Epithelial cell of proximal tubule (primary cell): ENCODE results near the gene SFXN3. TPM values are rescaled to one million over a fixed set of nuclear protein-coding genes. Genes with fewer than 3 reads are reported as not detected.
A peak's percentile ranks its signal among the peaks of the same experiment; 100 is the strongest.

Source experiments
- DNase-seq: peaks from one replicate; pipeline ENCODE4 v3.0.0-alpha.2; 2011; ENCODE audit warnings: low read depth
- H3K4me3 ChIP-seq: 2 replicates; pipeline ENCODE4 v1.5.1; 2011; ENCODE audit warnings: low read depth, mild to moderate bottlenecking, low read length
- CTCF ChIP-seq: conservative IDR thresholded peaks from 2 replicates; pipeline ENCODE4 v1.5.1; 2012; ENCODE audit warnings: low read depth, mild to moderate bottlenecking, low read length
- total RNA-seq: library from RNA; depleted of rRNA; stranded (reverse); fragments of >200 nt; gene quantifications from 2 replicates; pipeline ENCODE4 v1.2.3, GENCODE V29; 2015

The SFXN3 gene
- total RNA-seq, 1 donor from 2014 or later, result 47.6 TPM

GRCh38 chr10:101060951-101061623 lies 30.1 kb downstream of the SFXN3 start:
- no peak for DNase-seq
- peak overlapping the region; percentile 86 for H3K4me3 ChIP-seq
- no peak for TF ChIP-seq CTCF

- DNase-seq, result no peak
- peak within 1 kb of the TSS; percentile 86 for H3K4me3 ChIP-seq
- no peak for TF ChIP-seq CTCF
Measured at GRCh38 chr10:101061624-101062231, 30.7 kb downstream of the SFXN3 start, which contains the start of gene KAZALD1. TSS of gene KAZALD1 (plus strand) at chr10:101061989. CDS start at chr10:101062593, 604 bp downstream.

GRCh38 chr10:101062232-101063049 lies 31.4 kb downstream of the SFXN3 start:
- peak overlapping the region; percentile 47 for H3K4me3 ChIP-seq
- no peak for DNase-seq
- peak; percentile 57 for TF ChIP-seq CTCF

GRCh38 chr10:101063050-101063525 lies 32.1 kb downstream of the SFXN3 start:
- DNase-seq, result no peak
- H3K4me3 ChIP-seq, result peak overlapping the region; percentile 47
- no peak for TF ChIP-seq CTCF

GRCh38 chr10:101063548-101064414 lies 32.7 kb downstream of the SFXN3 start:
- TF ChIP-seq CTCF, result no peak
- H3K4me3 ChIP-seq, result no peak overlapping the region

GRCh38 chr10:101064415-101065030 lies 33.5 kb downstream of the SFXN3 start:
- no peak for DNase-seq
- TF ChIP-seq CTCF, result no peak

More at GRCh38 chr10:101063548-101064414, 32.7 kb downstream of the SFXN3 start:
- DNase-seq, result no peak

More at GRCh38 chr10:101064415-101065030, 33.5 kb downstream of the SFXN3 start:
- H3K4me3 ChIP-seq, result no peak overlapping the region
